Hepatocyte (in vitro differentiated cells): ENCODE results near the gene LY6G5B. TPM values are rescaled to one million over a fixed set of nuclear protein-coding genes. Genes with fewer than 3 reads are reported as not detected.
A peak's percentile ranks its signal among the peaks of the same experiment; 100 is the strongest.

ENCODE experiments used
- DNase-seq: peaks from one replicate; pipeline ENCODE4 v3.0.0-alpha.2; 2016; ENCODE audit warnings: low spot score
- H2AFZ ChIP-seq: fragments of 200-600 bp; sonication (generic); 2 replicates; pipeline ENCODE4 v1.6.0; 2016; ENCODE audit warnings: antibody characterized with exemption, mild to moderate bottlenecking
- H3K27ac ChIP-seq: fragments of 200-600 bp; sonication (generic); 2 replicates; pipeline ENCODE4 v1.5.1; 2016; ENCODE audit warnings: mild to moderate bottlenecking
- H3K27me3 ChIP-seq: fragments of 200-600 bp; sonication (generic); 2 replicates; pipeline ENCODE4 v1.6.1; 2016
- H3K36me3 ChIP-seq: fragments of 200-600 bp; sonication (generic); replicated peaks from 2 replicates; pipeline ENCODE4 v1.5.1; 2016; ENCODE audit warnings: low read depth; ENCODE audit not compliant: insufficient read depth
- H3K4me1 ChIP-seq: fragments of 200-600 bp; sonication (generic); 2 replicates; pipeline ENCODE4 v1.5.1; 2016; ENCODE audit warnings: mild to moderate bottlenecking, moderate library complexity; ENCODE audit not compliant: insufficient read depth
- H3K4me2 ChIP-seq: fragments of 200-600 bp; sonication (generic); 2 replicates; pipeline ENCODE4 v1.6.0; 2016
- H3K4me3 ChIP-seq: fragments of 200-600 bp; sonication (generic); 2 replicates; pipeline ENCODE4 v1.5.1; 2016; ENCODE audit warnings: mild to moderate bottlenecking
- H3K79me2 ChIP-seq: fragments of 200-600 bp; sonication (generic); 2 replicates; pipeline ENCODE4 v1.6.0; 2017; ENCODE audit warnings: mild to moderate bottlenecking
- H3K9me2 ChIP-seq: fragments of 200-600 bp; sonication (generic); replicated peaks from 2 replicates; pipeline ENCODE4 v1.6.0; 2017; ENCODE audit warnings: mild to moderate bottlenecking; ENCODE audit not compliant: insufficient read depth
- H3K9me3 ChIP-seq: fragments of 200-600 bp; sonication (generic); 2 replicates; pipeline ENCODE4 v1.5.1; 2016; ENCODE audit warnings: low read depth, mild to moderate bottlenecking
- H4K20me1 ChIP-seq: fragments of 200-600 bp; sonication (generic); 2 replicates; pipeline ENCODE4 v1.6.0; 2016; ENCODE audit warnings: mild to moderate bottlenecking; ENCODE audit not compliant: insufficient read depth, poor library complexity, severe bottlenecking
- CTCF ChIP-seq: fragments of 200-600 bp; sonication (generic); IDR thresholded peaks from 2 replicates; pipeline ENCODE4 v1.5.1; 2016; ENCODE audit warnings: antibody characterized with exemption, mild to moderate bottlenecking; ENCODE audit not compliant: poor library complexity
- EZH2 ChIP-seq: fragments of 200-600 bp; sonication (generic); IDR thresholded peaks from 2 replicates; pipeline ENCODE4 v1.6.1; 2016; ENCODE audit warnings: antibody characterized with exemption, mild to moderate bottlenecking, borderline replicate concordance
- EZH2phosphoT487 ChIP-seq: fragments of 200-600 bp; sonication (generic); IDR thresholded peaks from one replicate; pipeline ENCODE4 v1.6.1; 2018; ENCODE audit warnings: antibody characterized with exemption, mild to moderate bottlenecking, low read depth, moderate library complexity; ENCODE audit not compliant: unreplicated experiment, severe bottlenecking
- WGBS: methylation state at CpG from one replicate; pipeline ENCODE4 v1.1.6; 2016; ENCODE audit warnings: low lambda C conversion rate; ENCODE audit errors: missing lambda C conversion rate; 5-methylcytosine and 5-hydroxymethylcytosine counted together
- polyA plus RNA-seq: library from polyadenylated mRNA; unstranded; fragments of >200 nt; fragmentation: Nextera tagmentation; extraction: Ambion mirVana; gene quantifications from 2 replicates; pipeline ENCODE4 v1.2.1, GENCODE V29; 2016
- total RNA-seq: library from RNA; depleted of rRNA; stranded (reverse); fragments of >200 nt; gene quantifications from 2 replicates; pipeline ENCODE4 v1.2.3, GENCODE V29; 2014

The LY6G5B gene
- total and polyA plus RNA-seq, 2 experiments from 2014 or later, result 5.3 to 14.9 TPM

- Histone ChIP-seq H3K36me3 (no peaks in the 10 kb centered on the region), H3K9me3 (no peaks in the 10 kb centered on the region), H2AFZ (peak overlapping the region; percentile 32), H3K4me2 (peak overlapping the region; percentile 86), H3K9me2 (no peaks in the 10 kb centered on the region), H3K79me2 (no peaks in the 10 kb centered on the region), H3K27me3 (no peaks in the 10 kb centered on the region), H3K27ac (peak overlapping the region; percentile 36), H4K20me1 (no peaks in the 10 kb centered on the region), H3K4me1 (peaks cover 5% of the 10 kb centered on the region), H3K4me3 (peak overlapping the region; percentile 12)
- no peak for TF ChIP-seq CTCF
- TF ChIP-seq EZH2, result no peak
- TF ChIP-seq EZH2phosphoT487, result no peak
- WGBS, result 72% methylated on average over 13 of the region's 13 CpGs
- no peak for DNase-seq
Observed at GRCh38 chr6:31683591-31683990, 13.8 kb downstream of the LY6G5B start.

GRCh38 chr6:31686483-31686882 lies 16.7 kb downstream of the LY6G5B start:
- Histone ChIP-seq H3K27ac (no peak overlapping the region), H3K36me3 (no peaks in the 10 kb centered on the region), H3K9me2 (no peaks in the 10 kb centered on the region), H3K4me3 (no peak overlapping the region), H4K20me1 (no peaks in the 10 kb centered on the region), H2AFZ (no peak overlapping the region), H3K4me2 (no peak overlapping the region), H3K4me1 (peaks cover 10% of the 10 kb centered on the region), H3K79me2 (no peaks in the 10 kb centered on the region), H3K27me3 (no peaks in the 10 kb centered on the region), H3K9me3 (no peaks in the 10 kb centered on the region)
- no peak for DNase-seq
- 89% methylated on average over 5 of the region's 5 CpGs for WGBS
- TF ChIP-seq EZH2phosphoT487, result no peak
- TF ChIP-seq EZH2, result no peak
- no peak for TF ChIP-seq CTCF

GRCh38 chr6:31687321-31687720 lies 17.5 kb downstream of the LY6G5B start:
- no peaks in the 10 kb centered on the region for H3K79me2 ChIP-seq
- H3K9me2 ChIP-seq, result no peaks in the 10 kb centered on the region
- peaks cover 6% of the 10 kb centered on the region for H3K4me1 ChIP-seq
- no peak overlapping the region for H3K4me2 ChIP-seq
- no peaks in the 10 kb centered on the region for H3K36me3 ChIP-seq
- no peak overlapping the region for H3K4me3 ChIP-seq
- no peak for DNase-seq
- WGBS, result 92% methylated on average over 8 of the region's 8 CpGs
- H2AFZ ChIP-seq, result no peak overlapping the region
- no peak overlapping the region for H3K27ac ChIP-seq
- H3K27me3 ChIP-seq, result no peaks in the 10 kb centered on the region
- no peak for TF ChIP-seq EZH2
- TF ChIP-seq EZH2phosphoT487, result no peak
- no peak for TF ChIP-seq CTCF
- no peaks in the 10 kb centered on the region for H4K20me1 ChIP-seq
- H3K9me3 ChIP-seq, result no peaks in the 10 kb centered on the region
